ENCODE results near the gene SCG2.
A peak's percentile ranks its signal among the peaks of the same experiment; 100 is the strongest.
"Not testable (repeated sequence)": the region's sequence is repeated elsewhere in the genome, so short reads cannot be mapped to it uniquely, and the experiment has no call there.

Gene SCG2

DNA sequence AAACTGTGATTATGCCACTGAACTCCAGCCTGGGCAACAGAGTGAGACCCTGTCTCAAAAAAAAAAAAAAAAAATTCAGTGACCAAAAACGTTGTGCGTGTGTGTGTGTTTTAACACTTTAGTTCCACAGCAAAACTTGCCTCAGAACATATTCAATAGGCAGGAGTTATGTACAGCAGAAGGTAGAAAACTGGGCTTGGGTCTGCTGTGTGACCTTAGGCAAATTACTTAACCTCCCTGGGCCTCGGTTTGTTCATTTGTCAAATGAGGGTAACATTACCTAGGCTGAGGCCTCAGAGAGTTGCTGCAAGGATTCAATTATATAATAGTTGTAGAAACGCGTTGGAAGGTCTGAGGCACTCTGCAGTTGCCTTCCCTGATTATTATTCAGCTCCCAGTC, 10.3 kb upstream of the SCG2 start:
- DNase-seq (ENCODE audit: low spot score), result no peak

DNA sequence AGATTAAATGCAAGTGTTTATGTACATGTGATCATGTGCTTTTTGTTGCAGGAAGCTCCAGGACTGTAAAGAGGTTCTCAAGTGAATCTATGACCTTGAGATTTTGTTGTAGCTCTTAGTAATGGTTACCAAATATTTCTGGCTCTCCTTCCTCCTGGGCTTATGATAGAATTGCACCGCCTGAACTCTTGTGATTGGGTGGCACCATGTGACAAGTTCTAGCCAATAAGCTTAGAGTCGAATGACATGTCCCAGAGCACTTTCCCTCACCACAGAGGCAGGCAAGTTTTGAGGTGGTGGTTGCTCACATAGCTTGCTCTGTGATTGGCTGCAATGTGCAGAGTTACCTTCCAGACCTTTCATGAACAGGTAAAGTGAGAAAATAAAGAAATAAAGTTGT, 8.9 kb upstream of the SCG2 start:
- DNase-seq (ENCODE audit: low spot score), result no peak

DNA sequence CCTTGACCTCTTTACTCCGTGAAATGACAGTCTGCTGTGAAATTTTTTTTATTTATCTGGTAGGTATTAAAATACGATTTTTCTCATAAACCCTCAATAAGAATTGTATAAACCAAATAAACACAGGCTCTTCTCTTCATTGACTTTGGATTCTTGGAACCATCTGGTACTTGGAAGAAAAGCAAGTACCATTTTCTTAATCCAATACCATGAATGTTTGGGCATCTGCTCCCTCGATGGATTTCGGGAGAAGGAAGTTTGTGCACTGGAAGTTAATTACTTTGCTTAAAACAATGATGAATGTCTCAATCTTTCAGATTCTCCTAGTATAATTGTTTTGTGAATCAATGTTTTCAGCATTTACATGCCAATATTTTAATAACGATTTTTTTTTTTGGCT, 5.3 kb upstream of the SCG2 start:
- DNase-seq (ENCODE audit: low spot score), result no peak

DNA sequence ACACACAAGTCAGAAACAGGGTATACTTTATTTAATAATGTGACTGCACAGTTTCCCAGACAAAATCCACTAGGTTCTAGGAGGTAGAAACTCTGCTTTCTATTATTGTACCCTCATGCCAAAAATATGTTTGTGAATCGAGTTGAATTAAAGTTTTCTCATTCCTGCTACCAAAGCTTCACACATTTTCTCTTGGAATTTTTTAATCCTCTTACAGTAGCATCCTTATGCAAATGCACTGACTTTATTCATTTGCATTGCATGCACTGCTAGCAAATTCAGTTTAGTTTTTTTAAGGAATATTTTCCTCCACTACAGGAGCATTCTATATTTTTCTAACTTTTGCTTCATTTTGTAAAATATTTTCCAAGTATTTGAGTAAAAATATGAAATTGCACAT, 4.8 kb upstream of the SCG2 start:
- DNase-seq (ENCODE audit: low spot score), result no peak

DNA sequence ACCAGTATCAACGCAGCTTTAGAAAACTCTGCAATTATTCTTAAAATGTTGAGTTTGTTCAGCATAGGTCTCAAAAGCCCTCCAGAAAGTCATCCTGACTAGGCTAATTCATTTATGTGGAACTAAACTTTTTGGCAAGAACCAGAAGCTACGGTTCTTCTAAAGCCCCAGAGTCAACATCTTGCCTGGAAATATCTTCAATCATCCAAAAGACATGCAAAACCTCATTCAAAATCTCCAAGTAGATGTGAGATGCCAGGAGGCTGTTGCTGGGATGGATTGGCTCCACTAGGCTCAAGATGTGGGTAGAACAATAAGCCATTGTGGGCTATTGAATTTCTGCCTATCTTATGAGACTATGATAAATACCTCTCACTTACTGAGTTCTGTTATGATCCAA, 2.1 kb upstream of the SCG2 start:
- no peak for DNase-seq (ENCODE audit: low spot score)

DNA sequence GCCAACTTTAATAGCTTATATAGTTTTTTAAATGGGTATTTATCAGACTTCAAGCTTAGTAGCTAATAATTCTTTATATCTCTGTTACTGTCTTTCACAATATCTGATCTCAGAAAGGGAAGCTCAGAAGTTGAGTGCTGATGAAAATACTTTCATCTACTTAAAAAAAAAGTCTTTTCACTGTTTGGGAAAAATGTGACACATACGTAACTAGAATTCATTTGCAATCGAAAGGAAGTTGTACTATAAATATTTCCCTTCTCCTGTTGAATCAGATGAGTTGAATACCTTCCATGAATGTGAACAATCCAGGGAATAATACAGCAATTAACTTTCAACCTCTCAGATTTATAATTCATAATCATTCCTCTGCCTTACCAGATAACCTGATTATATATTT, 811 bp upstream of the SCG2 start:
- DNase-seq (ENCODE audit: low spot score), result no peak

DNA sequence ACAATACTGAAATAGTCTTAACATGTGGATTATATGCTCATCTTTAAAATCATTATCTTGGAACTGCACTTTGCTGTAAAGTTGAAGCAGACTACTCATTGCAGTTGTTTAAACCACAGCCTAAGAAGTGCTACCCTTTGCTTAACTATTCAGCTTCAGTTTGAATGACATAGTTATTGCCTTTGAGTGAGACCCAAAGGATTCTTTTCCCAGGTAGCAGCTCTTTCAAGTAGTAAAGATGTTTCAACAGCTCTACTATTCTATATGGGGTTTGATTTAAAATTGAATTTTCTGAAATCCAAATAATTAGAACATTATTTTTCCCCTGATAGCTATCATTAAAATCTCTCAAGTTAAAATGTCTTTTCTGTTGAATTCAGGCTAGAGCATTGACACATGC, 1.1 kb downstream of the SCG2 start:
- no peak for DNase-seq (ENCODE audit: low spot score)

DNA sequence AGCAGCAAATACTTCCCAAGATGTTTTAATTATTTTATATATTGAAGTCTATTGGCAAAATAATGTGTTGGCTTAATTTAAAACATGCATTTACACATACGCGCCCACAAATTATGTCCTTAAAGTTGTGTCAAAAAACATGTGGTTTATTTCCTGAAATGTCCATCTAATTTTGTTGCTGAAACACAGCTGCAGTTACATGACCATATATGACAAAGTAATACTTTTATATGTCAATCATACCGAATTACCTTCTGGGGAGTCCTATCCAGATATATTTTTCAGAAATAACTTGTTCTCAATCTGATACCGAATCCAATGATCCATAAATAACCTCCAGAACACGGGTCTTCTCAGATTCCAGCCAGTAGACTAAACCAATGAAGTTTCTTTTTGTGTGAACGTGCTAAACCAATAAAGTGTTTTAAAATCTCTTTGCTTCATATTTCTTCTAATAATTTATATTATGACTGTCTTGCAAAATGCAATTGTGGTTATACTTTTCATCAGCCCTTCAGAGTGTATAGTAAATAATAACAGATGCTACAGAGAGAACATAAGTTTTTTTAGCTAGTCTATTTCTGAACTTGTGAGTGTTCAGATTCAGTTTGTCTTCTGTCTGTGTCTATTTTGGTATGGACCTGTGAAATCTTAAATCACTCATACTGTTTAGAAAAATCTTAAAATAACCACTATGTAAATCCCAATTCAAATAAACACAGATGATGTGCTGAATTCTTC, 2.4 kb downstream of the SCG2 start:
- peak; percentile 19 for DNase-seq (ENCODE audit: low spot score)

DNA sequence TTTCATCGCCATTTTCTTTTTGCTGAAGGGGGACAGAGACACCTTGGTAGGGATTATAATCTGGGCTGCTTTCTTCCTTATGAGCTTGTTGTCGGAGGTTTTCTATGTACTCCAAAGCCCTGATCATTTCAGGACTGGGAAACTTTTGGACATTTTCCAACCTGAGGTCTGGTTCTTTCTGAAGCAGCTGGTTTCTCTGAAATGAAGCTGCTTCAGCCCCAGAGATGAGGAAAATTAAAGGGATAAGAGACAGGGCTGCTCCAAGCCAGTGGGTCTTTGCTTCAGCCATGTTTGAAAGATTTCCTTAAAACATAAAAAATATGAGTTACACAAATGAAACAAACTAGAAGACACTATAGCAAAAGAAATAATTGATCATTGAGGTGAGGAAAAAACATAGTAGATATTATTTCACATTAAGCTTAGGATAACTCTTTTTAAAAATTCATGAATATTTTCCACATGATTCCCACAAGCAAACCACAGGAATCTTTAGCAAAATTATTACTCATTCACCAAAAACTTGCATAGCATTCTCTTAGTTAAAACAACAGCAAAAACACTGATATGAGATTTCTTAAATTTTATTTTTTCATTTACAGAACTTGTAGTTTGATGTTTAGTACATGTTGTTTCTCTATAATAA, 3.0 kb downstream of the SCG2 start:
- DNase-seq (ENCODE audit: low spot score), result peak; percentile 44

DNA sequence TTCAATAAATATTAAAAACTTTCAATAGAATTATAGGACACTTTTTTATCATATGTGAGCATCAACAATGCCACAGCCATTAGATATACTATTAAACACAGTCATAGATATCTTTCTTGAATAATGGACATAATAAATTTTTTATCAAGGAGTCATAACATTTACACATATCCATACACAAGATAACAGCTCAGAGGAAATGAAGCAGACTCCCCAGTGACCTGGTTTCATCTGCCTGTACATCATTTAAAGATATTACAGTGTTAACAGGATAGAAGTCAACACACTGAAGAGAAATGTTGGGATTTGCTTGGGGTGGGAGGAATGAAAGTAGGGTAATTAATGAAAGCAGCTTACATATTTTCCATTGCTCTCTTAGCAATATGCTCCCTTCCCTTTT, 5.1 kb downstream of the SCG2 start:
- DNase-seq (ENCODE audit: low spot score), result no peak

DNA sequence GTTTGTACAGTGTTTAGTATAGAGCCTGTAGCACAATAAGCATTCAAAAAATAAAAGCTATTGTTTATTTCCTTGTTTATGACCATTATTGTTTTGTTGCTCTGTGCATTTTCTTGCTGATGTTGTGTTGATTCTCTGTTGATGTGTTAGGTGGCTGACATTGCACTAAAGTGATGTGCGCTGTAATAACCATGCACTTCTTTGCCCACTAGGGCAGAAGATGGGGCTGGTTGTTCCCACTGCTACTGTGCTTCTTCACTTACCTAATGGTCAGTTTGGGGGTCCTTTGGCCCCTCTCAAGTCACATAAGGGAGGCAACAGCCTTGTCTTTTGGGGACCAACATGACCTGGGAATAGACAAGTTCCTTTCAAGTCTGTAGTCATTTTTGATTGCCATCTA, 6.0 kb downstream of the SCG2 start:
- no peak for DNase-seq (ENCODE audit: low spot score)

DNA sequence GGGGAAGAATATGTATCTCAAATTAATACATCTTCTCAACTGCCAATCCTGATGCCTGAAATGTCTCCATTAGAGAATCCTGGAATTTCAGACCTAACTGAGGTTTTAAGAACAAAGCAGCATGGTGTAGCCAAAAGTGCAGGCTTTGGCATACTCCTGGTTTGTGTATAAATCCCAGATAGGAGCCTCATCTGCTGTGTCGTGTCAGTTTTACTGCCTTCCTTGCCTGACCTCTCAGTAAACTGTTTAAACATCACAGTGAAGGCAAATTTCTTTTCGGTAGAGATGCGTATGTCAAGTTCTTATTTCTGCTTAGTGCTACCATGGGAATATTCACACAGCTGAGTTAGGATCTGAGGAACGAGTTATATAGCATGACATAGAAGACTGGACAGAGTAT, 7.3 kb downstream of the SCG2 start:
- no peak for DNase-seq (ENCODE audit: low spot score)

DNA sequence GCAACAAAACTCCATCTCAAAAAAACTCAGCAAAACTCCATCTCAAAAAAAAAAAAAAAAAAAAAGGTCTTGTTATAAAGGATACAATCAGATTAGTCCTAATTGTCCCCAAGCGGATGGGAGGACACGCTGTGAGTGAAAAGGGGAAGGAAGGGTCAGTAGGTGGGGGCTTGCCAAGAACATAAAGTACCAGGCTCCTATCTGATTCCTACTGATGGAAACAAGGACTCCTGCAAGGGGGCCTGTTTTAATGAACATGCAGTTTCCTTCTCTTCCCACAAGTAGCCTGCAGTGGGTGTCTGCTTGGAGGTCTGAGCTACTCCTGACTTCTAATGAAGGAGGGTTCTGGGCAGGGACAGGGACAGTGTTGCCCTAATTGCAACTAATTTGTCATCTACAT, 7.9 kb downstream of the SCG2 start:
- DNase-seq (ENCODE audit: low spot score), result no peak

DNA sequence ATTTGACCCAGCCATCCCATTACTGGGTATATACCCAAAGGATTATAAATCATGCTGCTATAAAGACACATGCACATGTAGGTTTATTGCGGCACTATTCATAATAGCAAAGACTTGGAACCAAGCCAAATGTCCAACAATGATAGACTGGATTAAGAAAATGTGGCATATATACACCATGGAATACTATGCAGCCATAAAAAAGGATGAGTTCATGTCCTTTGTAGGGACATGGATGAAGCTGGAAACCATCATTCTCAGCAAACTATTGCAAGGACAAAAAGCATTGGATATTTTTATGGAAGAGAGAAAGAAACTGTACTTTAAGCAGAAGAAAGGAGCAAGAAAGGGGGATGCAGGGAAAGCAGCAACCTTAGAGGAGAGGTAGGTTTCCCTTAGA, 9.5 kb downstream of the SCG2 start:
- DNase-seq (ENCODE audit: low spot score), result not testable (repeated sequence)

DNA sequence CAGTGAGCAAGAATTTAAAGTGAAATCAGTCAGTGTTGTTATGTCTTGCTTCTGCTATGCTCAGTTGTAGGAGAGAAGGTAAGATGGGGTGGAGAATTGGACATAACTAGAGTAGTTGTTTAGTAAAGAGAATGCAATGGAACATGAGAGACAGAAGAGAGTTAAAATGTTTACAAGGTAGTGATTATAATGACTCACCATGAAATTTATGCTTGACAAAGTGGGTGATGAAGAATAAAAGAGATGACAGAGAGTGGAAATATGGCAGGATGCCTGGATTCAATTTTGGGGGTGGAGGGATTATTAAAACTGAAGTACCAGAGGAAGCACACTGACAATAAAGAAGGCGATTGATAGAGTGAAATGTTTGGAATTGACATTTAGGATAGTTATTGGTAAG, 10.6 kb downstream of the SCG2 start:
- DNase-seq (ENCODE audit: low spot score), result no peak

DNA sequence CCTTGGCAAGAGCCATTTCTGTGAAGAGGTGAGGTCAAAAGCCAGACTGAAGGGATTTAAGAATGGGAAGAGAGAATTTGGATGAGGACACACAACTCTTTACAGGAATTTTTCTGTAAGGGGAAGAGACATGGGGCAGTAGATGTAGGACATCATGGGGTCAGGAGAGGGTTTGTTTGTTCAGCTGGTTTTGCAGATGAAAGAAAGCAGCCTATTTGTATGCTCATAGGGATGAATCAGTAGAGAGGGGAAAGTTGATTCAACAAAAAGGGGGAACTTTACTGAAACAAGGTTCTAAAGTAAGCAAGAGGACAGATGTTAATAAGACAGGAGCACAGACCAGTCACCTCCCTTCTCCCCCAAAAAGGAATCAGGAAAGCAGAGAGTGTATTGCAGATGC, 11.2 kb downstream of the SCG2 start:
- DNase-seq (ENCODE audit: low spot score), result no peak

DNA sequence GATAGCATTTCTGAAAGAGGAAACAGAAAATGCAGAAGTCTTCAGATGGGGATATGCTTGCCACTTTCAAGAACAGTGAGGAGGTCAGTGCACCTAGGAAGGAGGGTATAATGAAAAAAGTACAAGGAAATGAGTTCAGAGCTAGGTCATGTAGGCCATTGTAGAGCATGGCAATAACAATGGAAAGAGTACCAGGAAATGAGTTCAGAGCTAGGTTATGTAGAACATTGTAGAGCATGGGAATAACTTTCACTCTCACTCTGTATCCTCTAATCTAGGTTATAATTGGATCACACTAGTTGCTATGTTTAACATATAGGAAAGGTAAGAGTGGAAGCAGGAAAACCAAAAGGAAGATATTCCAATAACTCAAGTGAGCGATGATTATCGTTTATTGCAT, 12.3 kb downstream of the SCG2 start:
- DNase-seq (ENCODE audit: low spot score), result no peak

DNA sequence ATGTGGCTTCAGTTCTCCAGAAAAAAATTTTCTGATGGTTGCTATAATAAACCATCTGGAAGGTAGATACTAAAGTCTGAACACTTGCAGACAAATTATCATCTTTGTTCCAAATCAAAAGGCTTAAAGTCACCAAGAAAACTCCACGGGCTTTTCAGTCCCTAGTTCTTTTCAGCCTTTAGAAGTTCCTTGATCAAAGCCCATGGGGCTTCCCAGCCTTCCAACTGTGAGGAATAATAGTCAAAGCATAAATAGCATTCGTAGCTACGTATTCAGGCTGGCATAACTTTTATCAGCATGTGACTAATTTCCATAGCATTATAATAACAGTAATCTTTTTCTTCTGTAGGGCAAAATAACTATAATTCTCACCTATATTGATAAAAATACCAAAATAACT, 13.9 kb downstream of the SCG2 start:
- DNase-seq (ENCODE audit: low spot score), result no peak

DNA sequence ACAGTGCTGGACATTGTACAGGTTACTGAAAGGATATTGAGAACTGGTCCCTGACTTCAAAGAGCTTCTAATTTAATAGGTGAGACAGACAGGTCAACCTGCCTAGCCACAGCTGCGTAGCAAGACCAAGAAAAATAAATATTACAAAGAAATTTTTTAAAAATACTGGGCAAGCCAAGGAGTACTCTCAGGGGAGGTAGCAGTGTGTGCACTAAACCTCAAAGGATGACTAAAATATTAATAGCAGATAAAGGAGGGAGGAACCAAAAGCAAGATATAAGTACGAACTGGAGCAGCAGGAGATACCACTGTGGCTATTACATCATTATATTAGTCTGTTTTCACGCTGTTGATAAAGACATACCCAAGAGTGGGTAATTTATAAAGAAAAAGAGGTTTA, 14.9 kb downstream of the SCG2 start:
- no peak for DNase-seq (ENCODE audit: low spot score)

DNA sequence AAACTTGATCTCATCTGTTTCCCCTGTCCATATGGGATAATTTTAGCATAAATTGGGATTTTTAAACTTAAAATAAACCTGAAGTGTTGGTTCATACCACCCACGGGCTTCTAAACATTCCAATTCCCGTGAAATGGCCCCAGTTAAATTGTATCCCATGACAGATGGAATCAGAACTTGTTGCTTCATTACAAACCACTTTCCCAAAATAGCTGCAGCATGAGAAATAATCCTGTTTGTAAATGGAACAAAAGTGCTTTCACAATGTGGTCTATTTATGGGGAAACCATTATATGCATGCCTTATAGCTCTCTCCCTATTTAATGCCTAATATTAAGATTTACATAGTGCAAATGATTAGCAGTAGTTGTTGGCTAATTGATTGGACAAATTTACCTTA, 15.9 kb downstream of the SCG2 start:
- peak; percentile 72 for DNase-seq (ENCODE audit: low spot score)

DNA sequence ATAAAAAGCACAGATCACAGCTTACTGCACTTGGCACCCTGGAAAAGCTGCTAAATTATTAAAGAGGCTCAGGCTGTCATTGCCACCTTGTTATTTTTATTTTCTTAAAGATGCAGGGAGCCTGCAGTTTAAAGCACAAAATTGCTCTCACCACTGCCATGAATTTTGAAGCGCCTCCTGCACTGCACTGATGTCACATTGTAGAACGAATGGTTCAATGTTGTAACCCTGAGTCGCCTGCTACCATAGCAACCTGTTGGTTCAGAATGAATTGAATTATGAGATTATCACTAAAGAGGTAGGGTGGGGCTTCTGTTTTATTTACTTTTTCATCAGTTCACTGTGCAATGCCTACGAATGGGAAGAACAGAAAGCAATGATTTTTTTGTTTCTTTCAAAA, 16.5 kb downstream of the SCG2 start:
- no peak for DNase-seq (ENCODE audit: low spot score)

DNA sequence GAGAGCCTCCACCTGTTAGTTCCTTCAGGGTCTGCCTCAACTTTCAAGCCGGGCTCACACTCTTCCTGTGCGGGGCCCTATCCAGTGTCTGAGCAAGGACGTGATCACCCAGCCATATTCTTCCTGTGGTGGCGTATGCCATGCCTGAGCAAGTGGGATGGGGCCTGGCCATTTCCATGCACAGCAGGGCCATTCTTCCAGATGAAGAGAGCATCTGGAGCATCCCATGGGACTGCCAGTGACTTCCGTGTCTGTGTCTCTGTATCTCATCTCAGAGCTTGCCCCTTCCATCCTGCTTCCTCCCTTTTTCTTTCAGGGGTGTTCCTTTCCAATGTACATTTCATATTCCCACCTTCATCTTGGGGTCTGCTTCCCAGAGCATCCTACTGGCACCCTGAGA, 20.2 kb downstream of the SCG2 start:
- no peak for DNase-seq (ENCODE audit: low spot score)

DNA sequence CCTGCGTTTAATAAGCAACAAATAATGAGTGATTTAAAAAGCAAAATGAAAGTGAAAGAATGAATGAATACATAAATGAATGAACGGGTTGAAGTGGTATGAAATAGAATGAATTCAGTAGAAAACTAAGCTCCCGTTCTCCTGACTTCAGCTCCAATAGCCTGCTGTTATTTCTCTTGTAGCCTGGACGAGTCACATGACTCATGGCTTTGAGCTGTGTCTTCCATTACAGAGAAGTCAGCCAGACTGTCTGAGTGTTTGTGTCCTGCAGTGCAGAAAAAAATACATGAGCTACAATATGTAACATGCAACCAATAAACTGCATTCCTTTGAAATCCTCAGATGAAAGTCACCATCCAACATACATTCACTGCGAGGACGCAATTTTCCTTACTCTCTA, 21.2 kb downstream of the SCG2 start:
- peak; percentile 73 for DNase-seq (ENCODE audit: low spot score)

DNA sequence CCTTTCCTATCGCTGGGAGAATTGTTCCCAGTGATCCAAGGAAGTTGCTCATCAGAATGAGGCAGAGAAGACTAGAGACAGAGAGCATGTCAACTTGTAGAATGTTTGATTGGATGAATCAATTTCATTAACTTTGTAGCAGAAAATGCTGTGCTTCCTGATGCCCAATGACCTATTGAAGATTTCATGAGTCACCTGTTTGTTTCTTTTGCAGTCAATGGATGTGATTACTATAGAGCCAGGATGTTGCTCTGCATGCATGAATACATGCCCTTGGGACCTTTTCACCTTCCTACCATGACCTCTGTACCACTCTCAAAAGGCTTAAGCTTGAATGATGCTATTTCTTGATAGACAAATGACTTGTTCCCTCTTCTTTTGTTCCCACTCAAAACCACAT, 23.3 kb downstream of the SCG2 start:
- DNase-seq (ENCODE audit: low spot score), result no peak
